ENCODE results near the gene VWA8.

DNA sequence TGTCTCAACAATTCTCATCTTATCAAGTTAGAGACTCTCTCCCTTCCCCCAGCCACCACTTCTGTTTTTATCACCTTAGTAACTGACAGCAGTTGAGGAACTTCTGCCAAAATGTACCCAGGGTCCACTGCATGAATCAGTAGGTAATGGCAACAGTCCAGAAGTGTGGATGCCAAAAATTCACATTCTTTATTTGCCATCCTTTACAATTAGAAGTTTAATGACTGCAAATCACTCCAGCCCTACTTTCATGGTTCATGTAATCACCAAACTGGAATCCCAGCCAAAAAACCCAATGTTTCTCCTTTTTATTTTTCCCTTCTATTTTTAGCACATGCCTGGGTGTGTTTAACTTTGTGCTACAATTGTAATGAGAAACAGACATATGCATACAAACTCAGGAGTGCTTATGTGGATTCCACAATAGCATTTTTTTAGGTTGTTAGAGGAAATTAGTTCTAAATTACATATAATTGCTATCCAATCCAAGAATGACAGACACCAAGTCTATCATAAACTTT, 260.1 kb downstream of the VWA8 start:
- TF ChIP-seq MEF2A (IDR thresholded peaks at IDR 0.05; ENCODE audit: borderline replicate concordance, low read depth) (peak; percentile 95), EZH2phosphoT487 (IDR thresholded peaks at IDR 0.05; ENCODE audit: borderline replicate concordance, low read depth) (no peak), RAD21 (IDR thresholded peaks at IDR 0.05; ENCODE audit: low read length) (no peak), MXI1 (IDR thresholded peaks at IDR 0.05; ENCODE audit: low read depth, low read length) (no peak), POLR2AphosphoS5 (IDR thresholded peaks at IDR 0.05; ENCODE audit: low read depth, low read length) (peak; percentile 65; the same call in 1 of the 2 replicates), JUND (IDR thresholded peaks at IDR 0.05) (peak; percentile 59), CHD2 (IDR thresholded peaks at IDR 0.05; ENCODE audit: low read length, partially characterized antibody) (peak; percentile 14)
- TF ChIP-seq, protein P1, sequence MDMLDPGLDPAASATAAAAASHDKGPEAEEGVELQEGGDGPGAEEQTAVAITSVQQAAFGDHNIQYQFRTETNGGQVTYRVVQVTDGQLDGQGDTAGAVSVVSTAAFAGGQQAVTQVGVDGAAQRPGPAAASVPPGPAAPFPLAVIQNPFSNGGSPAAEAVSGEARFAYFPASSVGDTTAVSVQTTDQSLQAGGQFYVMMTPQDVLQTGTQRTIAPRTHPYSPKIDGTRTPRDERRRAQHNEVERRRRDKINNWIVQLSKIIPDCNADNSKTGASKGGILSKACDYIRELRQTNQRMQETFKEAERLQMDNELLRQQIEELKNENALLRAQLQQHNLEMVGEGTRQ (IDR thresholded peaks at IDR 0.05; ENCODE audit: borderline replicate concordance, low read depth, low read length) = no peak
- TF ChIP-seq, protein P2, sequence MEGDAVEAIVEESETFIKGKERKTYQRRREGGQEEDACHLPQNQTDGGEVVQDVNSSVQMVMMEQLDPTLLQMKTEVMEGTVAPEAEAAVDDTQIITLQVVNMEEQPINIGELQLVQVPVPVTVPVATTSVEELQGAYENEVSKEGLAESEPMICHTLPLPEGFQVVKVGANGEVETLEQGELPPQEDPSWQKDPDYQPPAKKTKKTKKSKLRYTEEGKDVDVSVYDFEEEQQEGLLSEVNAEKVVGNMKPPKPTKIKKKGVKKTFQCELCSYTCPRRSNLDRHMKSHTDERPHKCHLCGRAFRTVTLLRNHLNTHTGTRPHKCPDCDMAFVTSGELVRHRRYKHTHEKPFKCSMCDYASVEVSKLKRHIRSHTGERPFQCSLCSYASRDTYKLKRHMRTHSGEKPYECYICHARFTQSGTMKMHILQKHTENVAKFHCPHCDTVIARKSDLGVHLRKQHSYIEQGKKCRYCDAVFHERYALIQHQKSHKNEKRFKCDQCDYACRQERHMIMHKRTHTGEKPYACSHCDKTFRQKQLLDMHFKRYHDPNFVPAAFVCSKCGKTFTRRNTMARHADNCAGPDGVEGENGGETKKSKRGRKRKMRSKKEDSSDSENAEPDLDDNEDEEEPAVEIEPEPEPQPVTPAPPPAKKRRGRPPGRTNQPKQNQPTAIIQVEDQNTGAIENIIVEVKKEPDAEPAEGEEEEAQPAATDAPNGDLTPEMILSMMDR (IDR thresholded peaks at IDR 0.05) = no peak
- TF ChIP-seq, protein P3, sequence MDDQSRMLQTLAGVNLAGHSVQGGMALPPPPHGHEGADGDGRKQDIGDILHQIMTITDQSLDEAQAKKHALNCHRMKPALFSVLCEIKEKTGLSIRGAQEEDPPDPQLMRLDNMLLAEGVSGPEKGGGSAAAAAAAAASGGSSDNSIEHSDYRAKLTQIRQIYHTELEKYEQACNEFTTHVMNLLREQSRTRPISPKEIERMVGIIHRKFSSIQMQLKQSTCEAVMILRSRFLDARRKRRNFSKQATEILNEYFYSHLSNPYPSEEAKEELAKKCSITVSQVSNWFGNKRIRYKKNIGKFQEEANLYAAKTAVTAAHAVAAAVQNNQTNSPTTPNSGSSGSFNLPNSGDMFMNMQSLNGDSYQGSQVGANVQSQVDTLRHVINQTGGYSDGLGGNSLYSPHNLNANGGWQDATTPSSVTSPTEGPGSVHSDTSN (IDR thresholded peaks at IDR 0.05) = peak; percentile 85
- TF ChIP-seq, protein P4, sequence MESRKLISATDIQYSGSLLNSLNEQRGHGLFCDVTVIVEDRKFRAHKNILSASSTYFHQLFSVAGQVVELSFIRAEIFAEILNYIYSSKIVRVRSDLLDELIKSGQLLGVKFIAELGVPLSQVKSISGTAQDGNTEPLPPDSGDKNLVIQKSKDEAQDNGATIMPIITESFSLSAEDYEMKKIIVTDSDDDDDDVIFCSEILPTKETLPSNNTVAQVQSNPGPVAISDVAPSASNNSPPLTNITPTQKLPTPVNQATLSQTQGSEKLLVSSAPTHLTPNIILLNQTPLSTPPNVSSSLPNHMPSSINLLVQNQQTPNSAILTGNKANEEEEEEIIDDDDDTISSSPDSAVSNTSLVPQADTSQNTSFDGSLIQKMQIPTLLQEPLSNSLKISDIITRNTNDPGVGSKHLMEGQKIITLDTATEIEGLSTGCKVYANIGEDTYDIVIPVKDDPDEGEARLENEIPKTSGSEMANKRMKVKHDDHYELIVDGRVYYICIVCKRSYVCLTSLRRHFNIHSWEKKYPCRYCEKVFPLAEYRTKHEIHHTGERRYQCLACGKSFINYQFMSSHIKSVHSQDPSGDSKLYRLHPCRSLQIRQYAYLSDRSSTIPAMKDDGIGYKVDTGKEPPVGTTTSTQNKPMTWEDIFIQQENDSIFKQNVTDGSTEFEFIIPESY (IDR thresholded peaks at IDR 0.05; ENCODE audit: borderline replicate concordance, low read depth) = no peak
